NK-92 (cell line): ENCODE measurements around the gene DMAC2L.

Source experiments
- DNase-seq: peaks from one replicate; lab custom pipeline; 2025; ENCODE audit not compliant: unreplicated experiment; lab: John Stamatoyannopoulos, UW

DMAC2L gene

DNA sequence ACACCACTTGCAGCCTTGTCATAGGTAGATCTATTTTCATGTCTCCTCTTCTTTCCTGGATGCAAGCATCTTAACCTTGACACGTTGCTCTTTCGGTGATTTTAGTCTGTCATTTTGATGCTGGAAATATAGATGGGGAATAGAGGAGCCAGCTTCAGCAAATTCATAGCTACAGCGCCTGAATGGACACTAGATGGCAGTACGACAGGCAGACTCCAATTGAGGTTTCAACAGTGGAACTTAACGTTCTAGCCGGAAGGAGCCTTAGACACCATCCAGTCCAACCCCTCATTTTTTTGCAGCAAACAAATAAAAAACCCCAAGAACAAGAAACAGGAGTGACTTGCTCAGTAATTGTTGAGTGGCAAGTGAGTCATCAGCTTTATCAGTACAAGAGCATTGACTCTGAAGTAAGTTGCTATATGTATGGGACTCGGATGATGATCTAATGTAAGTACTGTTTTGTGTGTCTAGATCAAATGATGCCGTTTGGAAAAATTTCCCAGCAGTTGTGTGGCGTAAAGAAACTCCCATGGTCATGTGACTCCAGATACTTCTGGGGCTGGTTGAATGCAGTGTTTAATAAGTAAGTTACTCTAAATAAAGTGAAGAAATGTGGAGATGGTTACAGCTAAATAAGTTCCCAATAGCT is 9.0 kb downstream of the DMAC2L start:
- DNase-seq, result no peak

GRCh38 chr14:50331596-50331995 is 19.5 kb downstream of the DMAC2L start:
- DNase-seq, result no peak

GRCh38 chr14:50333014-50333509 is 20.9 kb downstream of the DMAC2L start:
- no peak for DNase-seq

- no peak for DNase-seq
These were observed 22.1 kb downstream of the DMAC2L start for GRCh38 chr14:50334211-50334610.

- no peak for DNase-seq
These were observed 23.3 kb downstream of the DMAC2L start for GRCh38 chr14:50335389-50335788.

GRCh38 chr14:50335989-50336824 is 24.1 kb downstream of the DMAC2L start:
- DNase-seq, result no peak

DNA sequence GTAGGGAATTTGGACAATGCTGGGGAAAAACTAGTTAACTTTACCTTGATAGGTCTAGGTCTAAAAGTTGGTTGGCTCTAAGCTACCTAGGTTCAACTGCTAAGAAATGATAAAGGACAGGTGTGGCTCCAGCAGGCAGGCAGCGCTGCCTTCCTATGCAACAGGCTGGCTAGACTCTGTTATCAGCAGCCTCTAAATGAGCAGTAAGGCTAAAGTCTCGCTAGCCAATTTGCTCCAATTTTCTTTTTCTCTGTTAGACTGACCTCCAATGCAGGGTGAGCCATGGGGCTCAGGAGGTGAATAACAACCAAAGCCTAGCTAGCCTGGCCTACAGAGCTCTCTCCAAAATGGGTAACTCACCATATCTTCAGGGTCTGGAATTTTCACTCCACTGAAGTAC is 26.5 kb downstream of the DMAC2L start:
- no peak for DNase-seq

- no peak for DNase-seq
These were observed 27.2 kb downstream of the DMAC2L start for GRCh38 chr14:50339178-50339804.

GRCh38 chr14:50340045-50340444 is 27.9 kb downstream of the DMAC2L start:
- DNase-seq, result no peak

GRCh38 chr14:50340963-50341362 is 28.8 kb downstream of the DMAC2L start:
- DNase-seq, result no peak

DNA sequence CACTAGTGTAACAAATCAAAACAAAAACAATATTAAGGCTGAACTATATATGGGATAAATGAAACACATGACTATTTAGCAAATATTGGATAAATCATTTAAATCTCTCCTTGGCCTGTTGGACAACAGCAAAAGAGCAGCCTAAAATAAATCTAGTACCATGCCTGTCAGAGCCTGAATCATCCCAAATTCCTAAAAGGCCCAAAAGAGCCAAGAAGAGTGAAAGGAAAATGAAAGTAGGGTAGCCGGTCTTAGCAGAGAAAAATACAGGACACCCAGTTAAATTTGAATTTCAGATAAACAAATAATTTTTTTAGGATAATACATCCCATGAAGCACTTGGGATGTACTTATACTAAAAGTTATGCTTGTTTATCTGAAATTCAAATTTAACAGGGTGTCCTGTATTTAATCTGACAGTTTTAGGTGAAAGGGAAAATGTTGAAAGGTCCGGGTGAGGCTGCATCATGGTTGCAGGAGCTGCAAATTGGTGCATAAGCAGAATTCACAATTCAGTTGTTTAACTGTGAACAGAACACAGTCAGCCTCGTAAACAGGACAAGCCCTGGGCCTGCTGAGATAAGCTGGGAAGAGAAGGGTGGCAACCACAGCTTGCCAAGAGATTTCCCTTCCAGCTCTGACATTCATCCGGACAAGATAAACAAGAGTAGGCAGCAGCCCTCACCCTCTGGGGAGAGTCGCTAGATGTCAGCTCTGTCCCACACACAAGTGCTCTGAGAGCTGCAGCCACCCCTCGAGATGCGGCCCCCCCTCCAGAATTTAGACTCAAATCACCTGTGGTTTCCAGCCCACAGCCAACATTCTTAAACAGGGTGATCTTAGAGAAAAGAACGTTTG is 30.3 kb downstream of the DMAC2L start:
- DNase-seq, result no peak

- DNase-seq, result no peak
These were observed 31.3 kb downstream of the DMAC2L start for GRCh38 chr14:50343434-50343833.

DNA sequence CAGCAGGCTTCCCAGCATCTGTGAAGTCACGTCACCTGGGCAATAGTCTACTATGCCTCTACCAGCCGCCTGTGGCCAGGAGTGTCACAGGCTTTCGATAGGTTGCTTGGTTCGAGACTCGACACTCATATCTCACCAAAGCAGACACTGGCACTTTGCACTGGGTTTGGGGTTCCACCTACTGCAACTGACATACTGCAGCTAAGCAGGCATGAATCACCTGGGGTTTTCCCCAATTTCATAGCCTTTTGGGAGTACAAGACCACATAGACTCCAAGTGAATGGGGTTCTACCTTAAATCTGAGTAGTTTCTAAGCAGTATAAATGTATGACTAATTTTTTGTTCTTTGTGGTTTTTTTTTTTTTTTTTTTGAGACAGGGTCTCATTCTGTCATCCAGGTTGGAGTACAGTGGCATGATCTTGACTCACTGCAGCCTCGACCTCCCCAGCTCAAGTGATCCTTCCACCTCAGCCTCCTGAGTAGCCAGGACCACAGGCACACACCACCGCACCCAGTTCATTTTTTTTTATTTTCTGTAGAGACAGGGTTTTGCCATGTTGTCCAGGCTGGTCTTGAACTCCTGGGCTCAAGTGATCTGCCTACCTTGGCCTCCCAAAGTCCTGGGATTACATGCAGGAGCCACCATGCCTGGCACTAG is 32.1 kb downstream of the DMAC2L start:
- no peak for DNase-seq

DNA sequence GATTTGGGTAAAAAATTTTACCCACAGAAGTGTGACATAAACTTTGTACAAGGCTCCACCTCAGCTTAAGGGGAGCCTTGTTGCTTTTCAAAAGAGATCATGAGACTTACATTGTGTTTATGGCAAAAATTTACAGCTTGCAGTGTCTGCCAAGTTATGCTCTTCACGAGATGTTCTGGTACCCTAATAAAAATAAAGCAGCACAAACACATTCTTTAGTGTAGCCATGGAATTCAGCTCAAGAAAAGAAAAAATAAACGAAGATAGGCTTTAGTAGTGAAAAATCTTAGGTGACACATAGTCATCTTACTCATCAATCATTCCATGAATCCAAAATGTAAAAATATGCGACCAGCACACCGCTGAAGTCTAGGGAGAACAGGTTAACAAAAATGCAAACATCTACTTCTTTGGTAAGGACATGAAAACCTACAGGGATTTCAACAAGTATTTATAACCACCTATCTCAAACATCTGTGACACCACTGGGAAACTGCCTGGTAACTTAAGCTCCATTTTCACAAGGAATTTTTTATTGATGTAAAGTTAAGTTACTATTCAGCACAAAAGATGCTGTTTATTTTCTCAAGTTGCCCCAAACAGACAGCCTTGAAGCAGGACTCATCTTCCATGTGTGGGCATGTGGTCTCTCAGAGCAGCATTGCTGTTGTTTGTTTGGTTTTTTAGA is 32.9 kb downstream of the DMAC2L start:
- DNase-seq, result no peak

- DNase-seq, result no peak
These were observed 33.8 kb downstream of the DMAC2L start for GRCh38 chr14:50345846-50346422.

GRCh38 chr14:50347521-50347920 is 35.4 kb downstream of the DMAC2L start:
- no peak for DNase-seq

DNA sequence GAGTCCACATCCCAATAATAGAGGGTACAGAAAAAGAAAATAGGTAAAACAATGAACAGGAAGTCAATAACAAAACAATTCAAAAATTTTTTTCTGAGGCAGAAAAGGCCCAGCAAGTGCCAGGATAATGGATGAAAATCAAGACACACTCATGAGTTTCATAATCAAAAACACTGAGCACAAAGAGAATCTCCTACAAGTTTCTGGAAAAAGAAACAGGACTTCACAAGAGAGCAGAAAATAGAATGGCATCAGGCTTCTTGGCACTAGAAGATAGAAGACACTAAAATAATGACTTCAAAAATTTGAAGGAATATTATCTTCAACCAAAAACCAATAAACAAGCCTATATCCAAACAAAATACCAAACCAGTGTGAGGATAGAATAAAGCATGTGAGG is 36.8 kb downstream of the DMAC2L start:
- DNase-seq, result no peak

DNA sequence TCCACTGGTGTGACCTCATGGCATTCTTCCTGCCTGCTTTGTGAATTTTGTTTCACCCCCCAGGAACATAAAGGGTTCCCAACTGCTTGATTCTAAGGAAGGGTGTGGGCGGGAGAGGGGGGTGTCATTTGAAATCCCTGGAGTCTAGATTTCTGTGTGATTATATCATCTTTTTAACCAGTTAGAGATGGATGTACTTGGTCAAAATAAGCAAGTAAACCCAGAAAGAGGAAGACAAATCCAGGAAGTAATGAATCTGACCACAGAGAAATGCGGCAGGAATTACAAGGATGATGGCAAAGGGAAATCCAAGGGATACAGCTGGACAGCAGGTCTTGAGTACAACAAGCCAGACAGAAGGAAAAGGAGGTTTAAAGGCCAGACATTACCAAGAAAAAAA is 38.9 kb downstream of the DMAC2L start:
- DNase-seq, result no peak

GRCh38 chr14:50352584-50352983 is 40.5 kb downstream of the DMAC2L start:
- no peak for DNase-seq

- no peak for DNase-seq
These were observed 41.0 kb downstream of the DMAC2L start for GRCh38 chr14:50353126-50353525.
